H1 (cell line): Measurements from ENCODE around the gene CCNL2.

Source experiments
- CHD2 ChIP-seq: IDR thresholded peaks from 2 replicates; pipeline ENCODE4 v1.6.1; 2012; ENCODE audit warnings: low read length, improper control_type of control experiment
- CTCF ChIP-seq, 3 experiments: IDR thresholded peaks; 1 replicate in 2 of 3; 2 replicates in 1 of 3; pipeline versions ENCODE4 v1.5.1 to v1.6.1; 2011; ENCODE audit warnings: low read length in 3 of 3, mild to moderate bottlenecking in 3 of 3, inconsistent platforms in 2 of 3, low read depth in 1 of 3, moderate library complexity in 1 of 3; ENCODE audit not compliant: insufficient read depth in 1 of 3; ENCODE audit errors: control extremely low read depth in 1 of 3
- EZH2 ChIP-seq: fragments of 200-600 bp; sonication (generic); IDR thresholded peaks from 2 replicates; pipeline ENCODE4 v1.7.1; 2012; ENCODE audit warnings: low read depth, mild to moderate bottlenecking, moderate library complexity, low read length, inconsistent platforms; ENCODE audit not compliant: severe bottlenecking
- POLR2A ChIP-seq, 2 experiments: IDR thresholded peaks; 1 replicate in 1 of 2; 2 replicates in 1 of 2; pipeline ENCODE4 v1.6.1; 2011; ENCODE audit warnings: low read depth in 2 of 2, low read length in 2 of 2, mild to moderate bottlenecking in 2 of 2; ENCODE audit errors: control extremely low read depth in 1 of 2
- RAD21 ChIP-seq, 2 experiments: IDR thresholded peaks in 1 of 2; conservative IDR thresholded peaks in 1 of 2; 2 replicates each; pipeline ENCODE4 v1.6.1; 2011; ENCODE audit warnings: low read depth in 2 of 2, low read length in 2 of 2, improper control_type of control experiment in 1 of 2, inconsistent platforms in 1 of 2, mild to moderate bottlenecking in 1 of 2, moderate library complexity in 1 of 2
- TF ChIP-seq, protein P1 (sequence below): IDR thresholded peaks from 2 replicates; pipeline ENCODE4 v1.6.1; 2012; ENCODE audit warnings: low read length, inconsistent platforms

DNA sequence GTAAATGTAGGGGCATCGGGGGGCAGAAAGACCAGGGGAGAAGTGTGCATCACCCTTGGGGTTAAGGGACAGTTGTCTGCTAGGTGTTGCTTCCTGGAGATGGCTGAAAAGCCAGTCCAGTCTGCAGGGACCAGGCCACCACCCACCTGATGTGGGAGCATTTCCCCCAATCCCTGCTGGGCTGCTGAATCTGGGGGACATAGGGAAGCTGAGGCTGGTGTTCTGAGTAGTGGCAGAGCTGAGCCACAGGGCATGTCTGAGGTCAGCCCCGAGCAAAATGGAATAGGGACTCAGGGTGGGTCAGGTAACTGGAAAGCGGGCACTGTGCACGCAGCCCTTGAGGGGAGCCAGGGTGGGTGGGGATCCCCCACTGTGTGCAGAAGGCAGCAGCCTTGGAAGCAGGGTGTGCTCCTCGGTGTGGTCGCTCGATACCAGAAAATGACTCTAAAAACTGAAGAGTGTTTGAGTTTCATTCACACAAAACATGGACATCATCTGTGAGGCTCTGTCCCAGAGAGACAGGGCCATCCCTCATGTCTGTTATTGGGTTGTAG lies 2.4 kb upstream of the CCNL2 start:
- TF ChIP-seq RAD21 (IDR thresholded peaks at IDR 0.05 in 1 of 2, conservative IDR thresholded peaks at IDR 0.05 in 1 of 2; ENCODE audit: low read depth in 2 of 2, low read length in 2 of 2) (no peak), CTCF (IDR thresholded peaks at IDR 0.05; ENCODE audit: control extremely low read depth in 1 of 3, insufficient read depth in 1 of 3, low read depth in 1 of 3, low read length in 3 of 3) (no peak), CHD2 (no peak), POLR2A (IDR thresholded peaks at IDR 0.05; ENCODE audit: control extremely low read depth in 1 of 2, low read depth in 2 of 2, low read length in 2 of 2) (peak in 1 of 2 experiments; percentile 62; a peak in 2 of 3 replicates), EZH2 (no peak)
- TF ChIP-seq, protein P1, sequence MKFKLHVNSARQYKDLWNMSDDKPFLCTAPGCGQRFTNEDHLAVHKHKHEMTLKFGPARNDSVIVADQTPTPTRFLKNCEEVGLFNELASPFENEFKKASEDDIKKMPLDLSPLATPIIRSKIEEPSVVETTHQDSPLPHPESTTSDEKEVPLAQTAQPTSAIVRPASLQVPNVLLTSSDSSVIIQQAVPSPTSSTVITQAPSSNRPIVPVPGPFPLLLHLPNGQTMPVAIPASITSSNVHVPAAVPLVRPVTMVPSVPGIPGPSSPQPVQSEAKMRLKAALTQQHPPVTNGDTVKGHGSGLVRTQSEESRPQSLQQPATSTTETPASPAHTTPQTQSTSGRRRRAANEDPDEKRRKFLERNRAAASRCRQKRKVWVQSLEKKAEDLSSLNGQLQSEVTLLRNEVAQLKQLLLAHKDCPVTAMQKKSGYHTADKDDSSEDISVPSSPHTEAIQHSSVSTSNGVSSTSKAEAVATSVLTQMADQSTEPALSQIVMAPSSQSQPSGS, result no peak
